Loucy (cell line): ENCODE data around the gene AKAP5.
A peak's percentile ranks its signal among the peaks of the same experiment; 100 is the strongest.

ENCODE experiments used
- H2AFZ ChIP-seq: fragments of 200-600 bp; sonication (generic); 2 replicates; pipeline ENCODE4 v1.6.0; 2016; ENCODE audit warnings: antibody characterized with exemption, mild to moderate bottlenecking, low read length, moderate library complexity
- H3F3A ChIP-seq: fragments of 200-600 bp; 2 replicates; pipeline ENCODE4 v1.6.0; 2016; ENCODE audit warnings: antibody characterized with exemption, low read depth, mild to moderate bottlenecking
- H3K27me3 ChIP-seq: fragments of 200-600 bp; sonication (generic); 2 replicates; pipeline ENCODE4 v1.6.1; 2014; ENCODE audit warnings: low read length, mild to moderate bottlenecking; ENCODE audit not compliant: insufficient read depth, poor library complexity, severe bottlenecking
- H3K36me3 ChIP-seq: fragments of 200-600 bp; sonication (generic); 2 replicates; pipeline ENCODE4 v1.6.1; 2016; ENCODE audit warnings: low read length; ENCODE audit not compliant: insufficient read depth
- H3K4me1 ChIP-seq: fragments of 200-600 bp; sonication (generic); 2 replicates; pipeline ENCODE4 v1.5.1; 2014; ENCODE audit warnings: low read length, mild to moderate bottlenecking; ENCODE audit not compliant: insufficient read depth, poor library complexity, severe bottlenecking
- H3K4me2 ChIP-seq: fragments of 200-600 bp; sonication (generic); 2 replicates; pipeline ENCODE4 v1.6.0; 2014; ENCODE audit warnings: antibody characterized with exemption, low read length, low read depth, mild to moderate bottlenecking; ENCODE audit not compliant: poor library complexity, severe bottlenecking
- H3K4me3 ChIP-seq: fragments of 200-600 bp; sonication (generic); 2 replicates; pipeline ENCODE4 v1.5.1; 2014; ENCODE audit warnings: low read length, mild to moderate bottlenecking, mixed read lengths; ENCODE audit not compliant: poor library complexity, severe bottlenecking
- H3K79me2 ChIP-seq: fragments of 200-600 bp; sonication (generic); 2 replicates; pipeline ENCODE4 v1.6.1; 2014; ENCODE audit warnings: low read length; ENCODE audit not compliant: insufficient read depth
- H3K9ac ChIP-seq: fragments of 200-600 bp; sonication (generic); 2 replicates; pipeline ENCODE4 v1.6.0; 2014; ENCODE audit warnings: mild to moderate bottlenecking, low read depth, low read length, moderate library complexity; ENCODE audit not compliant: poor library complexity, severe bottlenecking
- H3K9me2 ChIP-seq: fragments of 200-600 bp; sonication (generic); replicated peaks from 2 replicates; pipeline ENCODE4 v1.6.1; 2016; ENCODE audit warnings: low read depth, low read length, mixed read lengths
- H3K9me3 ChIP-seq: fragments of 200-600 bp; sonication (generic); 2 replicates; pipeline ENCODE4 v1.6.1; 2014; ENCODE audit warnings: mild to moderate bottlenecking, antibody characterized with exemption, low read length, low read depth; ENCODE audit not compliant: insufficient read depth
- H4K20me1 ChIP-seq: fragments of 200-600 bp; sonication (generic); 2 replicates; pipeline ENCODE4 v1.6.0; 2014; ENCODE audit warnings: antibody characterized with exemption, low read length, mild to moderate bottlenecking; ENCODE audit not compliant: insufficient read depth, poor library complexity, severe bottlenecking
- EZH2phosphoT487 ChIP-seq: fragments of 200-600 bp; IDR thresholded peaks from 2 replicates; pipeline ENCODE4 v1.6.1; 2018; ENCODE audit warnings: antibody characterized with exemption, mild to moderate bottlenecking, moderate library complexity, borderline replicate concordance
- TF ChIP-seq, protein P1 (sequence below): fragments of 200-600 bp; sonication (generic); conservative IDR thresholded peaks from 2 replicates; pipeline ENCODE4 v1.5.1; 2014; ENCODE audit warnings: mild to moderate bottlenecking, antibody characterized with exemption, low read length

AKAP5 gene

DNA sequence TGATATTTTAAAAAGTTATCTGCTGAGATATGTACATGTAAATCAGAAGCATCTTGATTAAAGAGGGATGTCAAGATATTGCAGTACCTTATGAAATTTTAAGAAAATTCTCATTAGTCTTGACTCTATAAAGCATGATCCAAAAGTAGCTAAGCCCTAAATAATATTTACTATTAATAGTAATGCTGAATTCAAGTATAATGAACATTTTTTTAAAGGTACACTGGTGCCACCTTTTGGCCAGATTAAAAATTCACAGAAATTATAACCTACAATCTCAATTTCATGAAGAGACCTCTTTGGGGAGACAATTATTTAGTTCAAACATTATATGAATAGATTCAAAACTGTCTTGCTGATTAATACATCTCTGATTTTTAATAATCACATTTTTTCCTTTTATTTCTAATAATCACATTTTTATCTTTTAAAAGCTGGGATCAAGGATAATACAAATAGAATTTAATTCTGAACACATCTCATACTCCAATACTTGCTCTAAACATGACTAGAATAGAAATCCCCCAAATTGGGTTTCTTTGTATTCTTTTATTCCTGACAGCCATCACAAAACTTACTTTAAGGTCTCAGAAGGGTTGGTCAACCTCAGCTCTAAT, 13.4 kb downstream of the AKAP5 start:
- Histone ChIP-seq H3K9ac (no peak overlapping the region), H3K27me3 (no peaks in the 10 kb centered on the region), H3K36me3 (no peaks in the 10 kb centered on the region), H3K9me3 (no peaks in the 10 kb centered on the region), H3F3A (no peaks in the 10 kb centered on the region), H3K4me2 (no peak overlapping the region), H3K4me3 (no peak overlapping the region), H3K79me2 (no peaks in the 10 kb centered on the region), H3K4me1 (no peaks in the 10 kb centered on the region), H3K9me2 (no peaks in the 10 kb centered on the region), H4K20me1 (no peaks in the 10 kb centered on the region), H2AFZ (no peak overlapping the region)
- TF ChIP-seq EZH2phosphoT487 = no peak
- TF ChIP-seq, protein P1, sequence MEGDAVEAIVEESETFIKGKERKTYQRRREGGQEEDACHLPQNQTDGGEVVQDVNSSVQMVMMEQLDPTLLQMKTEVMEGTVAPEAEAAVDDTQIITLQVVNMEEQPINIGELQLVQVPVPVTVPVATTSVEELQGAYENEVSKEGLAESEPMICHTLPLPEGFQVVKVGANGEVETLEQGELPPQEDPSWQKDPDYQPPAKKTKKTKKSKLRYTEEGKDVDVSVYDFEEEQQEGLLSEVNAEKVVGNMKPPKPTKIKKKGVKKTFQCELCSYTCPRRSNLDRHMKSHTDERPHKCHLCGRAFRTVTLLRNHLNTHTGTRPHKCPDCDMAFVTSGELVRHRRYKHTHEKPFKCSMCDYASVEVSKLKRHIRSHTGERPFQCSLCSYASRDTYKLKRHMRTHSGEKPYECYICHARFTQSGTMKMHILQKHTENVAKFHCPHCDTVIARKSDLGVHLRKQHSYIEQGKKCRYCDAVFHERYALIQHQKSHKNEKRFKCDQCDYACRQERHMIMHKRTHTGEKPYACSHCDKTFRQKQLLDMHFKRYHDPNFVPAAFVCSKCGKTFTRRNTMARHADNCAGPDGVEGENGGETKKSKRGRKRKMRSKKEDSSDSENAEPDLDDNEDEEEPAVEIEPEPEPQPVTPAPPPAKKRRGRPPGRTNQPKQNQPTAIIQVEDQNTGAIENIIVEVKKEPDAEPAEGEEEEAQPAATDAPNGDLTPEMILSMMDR = peak; percentile 67

- no peaks in the 10 kb centered on the region for H3K27me3 ChIP-seq
- H3K36me3 ChIP-seq = peaks cover 33% of the 10 kb centered on the region; the same call in 1 of the 2 replicates
- H3K9me2 ChIP-seq = no peaks in the 10 kb centered on the region
- H3K9ac ChIP-seq = no peak overlapping the region
- peaks cover 10% of the 10 kb centered on the region; the same call in 1 of the 2 replicates for H3K79me2 ChIP-seq
- H2AFZ ChIP-seq = no peak overlapping the region
- H3K4me3 ChIP-seq = no peak overlapping the region
- no peaks in the 10 kb centered on the region for H3K9me3 ChIP-seq
- no peaks in the 10 kb centered on the region for H4K20me1 ChIP-seq
- H3F3A ChIP-seq = no peaks in the 10 kb centered on the region
- TF ChIP-seq EZH2phosphoT487 = no peak
- TF ChIP-seq, protein P1 = no peak
- H3K4me2 ChIP-seq = no peak overlapping the region
- peaks cover 8% of the 10 kb centered on the region for H3K4me1 ChIP-seq
Observed at GRCh38 chr14:64488590-64489099, 23.3 kb downstream of the AKAP5 start.

- peaks cover 22% of the 10 kb centered on the region; the same call in 1 of the 2 replicates for H3K36me3 ChIP-seq
- no peak overlapping the region for H2AFZ ChIP-seq
- no peak for TF ChIP-seq EZH2phosphoT487
- TF ChIP-seq, protein P1 = no peak
- H3K9me2 ChIP-seq = no peaks in the 10 kb centered on the region
- H3F3A ChIP-seq = no peaks in the 10 kb centered on the region
- no peaks in the 10 kb centered on the region for H3K27me3 ChIP-seq
- peaks cover 16% of the 10 kb centered on the region; the same call in 1 of the 2 replicates for H3K79me2 ChIP-seq
- peaks cover 10% of the 10 kb centered on the region for H3K4me1 ChIP-seq
- H3K4me3 ChIP-seq = no peak overlapping the region
- H3K4me2 ChIP-seq = no peak overlapping the region
- no peak overlapping the region for H3K9ac ChIP-seq
- H4K20me1 ChIP-seq = peaks cover 4% of the 10 kb centered on the region
- no peaks in the 10 kb centered on the region for H3K9me3 ChIP-seq
Observed at GRCh38 chr14:64491637-64492036, 26.3 kb downstream of the AKAP5 start.
